ENCODE measurements around the gene PKMYT1. TPM values are rescaled to one million over a fixed set of nuclear protein-coding genes. Genes with fewer than 3 reads are reported as not detected.

The PKMYT1 gene
- total and polyA plus RNA-seq, 9 of the 15 experiments (the other 6 are each of a cell fraction or from before 2014, with no cell fraction given): 8.7 to 201 (median 37.8) TPM

DNA sequence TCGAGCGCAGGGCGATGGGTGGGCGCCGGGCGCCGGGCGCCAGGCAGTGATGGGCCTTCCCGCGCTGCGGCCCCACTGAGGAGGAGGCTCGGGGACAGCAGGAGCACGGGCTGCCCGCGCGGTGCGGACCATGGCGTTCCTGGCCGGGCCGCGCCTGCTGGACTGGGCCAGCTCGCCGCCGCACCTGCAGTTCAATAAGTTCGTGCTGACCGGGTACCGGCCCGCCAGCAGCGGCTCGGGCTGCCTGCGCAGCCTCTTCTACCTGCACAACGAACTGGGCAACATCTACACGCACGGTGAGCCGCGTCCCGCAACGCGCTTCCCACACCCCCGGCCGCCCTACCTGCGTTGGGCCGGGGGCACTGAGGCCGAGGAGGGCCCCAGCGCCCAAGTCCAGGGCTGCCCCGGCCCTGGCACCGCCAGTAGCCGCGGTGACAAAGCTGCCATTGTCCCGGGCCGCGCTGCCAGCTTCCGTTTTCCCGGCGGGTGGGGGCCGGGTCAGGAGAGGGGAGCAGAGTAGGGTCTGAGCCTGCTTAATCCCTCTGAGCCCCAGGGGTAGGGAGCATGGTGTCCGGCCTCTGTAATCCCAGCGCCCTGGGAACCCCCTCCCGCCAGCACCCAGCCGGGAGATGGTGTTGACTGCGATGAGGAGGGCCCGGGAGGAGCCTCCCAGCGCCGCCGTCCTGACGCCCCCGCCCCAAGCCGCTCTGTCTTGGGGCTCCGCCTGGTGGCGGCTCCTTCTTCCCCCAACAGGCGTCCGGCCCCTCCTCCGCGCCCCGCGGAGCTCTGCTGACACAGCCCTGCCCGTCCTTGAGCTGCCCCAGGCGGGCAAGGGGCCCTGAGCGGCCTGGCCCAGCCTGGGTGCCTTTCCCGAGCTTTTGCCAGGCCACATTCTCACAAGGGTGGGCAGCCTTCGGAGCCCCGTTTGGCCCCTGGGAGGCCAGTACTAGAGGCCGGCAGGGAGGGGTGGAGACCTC, 10.4 kb downstream of the PKMYT1 start (continued):
- peak; percentile 63; the same call in 1 of the 2 replicates for TF ChIP-seq ARID4B (CRISPR knock-in tag; IDR thresholded peaks at IDR 0.05)
- no peak for TF ChIP-seq NFXL1 (CRISPR knock-in tag; IDR thresholded peaks at IDR 0.05)
- no peak for TF ChIP-seq BRD4 (IDR thresholded peaks at IDR 0.05)
- TF ChIP-seq ZNF75A (CRISPR knock-in tag; IDR thresholded peaks at IDR 0.05): no peak
- no peak for TF ChIP-seq IRF9 (tag; IDR thresholded peaks at IDR 0.05)
- no peak for TF ChIP-seq RBM14 (IDR thresholded peaks at IDR 0.05; ENCODE audit: borderline replicate concordance, insufficient read depth, low read depth, low read length)
- peak; percentile 78 for TF ChIP-seq SMAD4 (CRISPR knock-in tag; conservative IDR thresholded peaks at IDR 0.05)
- no peak for TF ChIP-seq KDM2B (CRISPR knock-in tag; IDR thresholded peaks at IDR 0.05)
- TF ChIP-seq, protein P1, sequence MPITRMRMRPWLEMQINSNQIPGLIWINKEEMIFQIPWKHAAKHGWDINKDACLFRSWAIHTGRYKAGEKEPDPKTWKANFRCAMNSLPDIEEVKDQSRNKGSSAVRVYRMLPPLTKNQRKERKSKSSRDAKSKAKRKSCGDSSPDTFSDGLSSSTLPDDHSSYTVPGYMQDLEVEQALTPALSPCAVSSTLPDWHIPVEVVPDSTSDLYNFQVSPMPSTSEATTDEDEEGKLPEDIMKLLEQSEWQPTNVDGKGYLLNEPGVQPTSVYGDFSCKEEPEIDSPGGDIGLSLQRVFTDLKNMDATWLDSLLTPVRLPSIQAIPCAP (CRISPR knock-in tag; IDR thresholded peaks at IDR 0.05; ENCODE audit: borderline replicate concordance): no peak
- peak; percentile 56 to 68 for TF ChIP-seq NRF1 (conservative IDR thresholded peaks at IDR 0.05 in 1 of 2, IDR thresholded peaks at IDR 0.05 in 1 of 2)
- TF ChIP-seq SRSF1 (IDR thresholded peaks at IDR 0.05; ENCODE audit: low read depth, low read length): no peak
- peak; percentile 27; the same call in 1 of the 2 replicates for TF ChIP-seq GMEB1 (CRISPR knock-in tag; IDR thresholded peaks at IDR 0.05)
- TF ChIP-seq SAP30 (IDR thresholded peaks at IDR 0.05; ENCODE audit: borderline replicate concordance, insufficient read depth, low read depth, low read length, poor library complexity, severe bottlenecking): peak; percentile 20
- no peak for TF ChIP-seq SNIP1 (IDR thresholded peaks at IDR 0.05; ENCODE audit: low read depth)
- no peak for TF ChIP-seq DIDO1 (tag; IDR thresholded peaks at IDR 0.05; ENCODE audit: low read depth)
- TF ChIP-seq, protein P2, sequence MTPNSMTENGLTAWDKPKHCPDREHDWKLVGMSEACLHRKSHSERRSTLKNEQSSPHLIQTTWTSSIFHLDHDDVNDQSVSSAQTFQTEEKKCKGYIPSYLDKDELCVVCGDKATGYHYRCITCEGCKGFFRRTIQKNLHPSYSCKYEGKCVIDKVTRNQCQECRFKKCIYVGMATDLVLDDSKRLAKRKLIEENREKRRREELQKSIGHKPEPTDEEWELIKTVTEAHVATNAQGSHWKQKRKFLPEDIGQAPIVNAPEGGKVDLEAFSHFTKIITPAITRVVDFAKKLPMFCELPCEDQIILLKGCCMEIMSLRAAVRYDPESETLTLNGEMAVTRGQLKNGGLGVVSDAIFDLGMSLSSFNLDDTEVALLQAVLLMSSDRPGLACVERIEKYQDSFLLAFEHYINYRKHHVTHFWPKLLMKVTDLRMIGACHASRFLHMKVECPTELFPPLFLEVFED (CRISPR knock-in tag; conservative IDR thresholded peaks at IDR 0.05): 0 out of 2 replicates have a peak, but pooled peaks have one; percentile 68
